Measurements from ENCODE around the gene HSD17B2. TPM values are rescaled to one million over a fixed set of nuclear protein-coding genes. Genes with fewer than 3 reads are reported as not detected.

Gene HSD17B2
- total RNA-seq, 1 experiment from 2014 or later, result 0.55 TPM

DNA sequence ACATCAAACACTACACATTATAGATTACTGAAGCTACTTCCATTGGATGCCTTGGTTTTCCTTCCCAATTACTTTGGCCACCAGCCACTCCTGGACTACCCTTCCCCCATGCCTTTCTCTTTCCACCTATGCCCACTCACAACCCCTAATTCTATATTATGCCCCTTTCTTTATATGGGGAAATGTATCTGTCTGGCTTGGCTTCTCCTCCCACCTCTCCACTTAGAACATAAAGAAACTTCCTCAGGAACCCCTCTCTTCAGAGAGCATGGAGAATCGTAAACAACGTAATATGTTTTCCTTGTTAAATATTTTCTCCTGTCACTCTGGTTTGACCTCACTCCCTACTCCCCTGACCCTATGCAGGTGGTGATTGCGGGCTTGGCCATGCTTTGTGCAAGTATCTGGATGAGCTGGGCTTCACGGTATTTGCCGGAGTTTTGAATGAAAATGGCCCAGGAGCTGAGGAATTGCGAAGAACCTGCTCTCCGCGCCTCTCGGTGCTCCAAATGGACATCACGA lies 32.8 kb downstream of the HSD17B2 start (continued):
- TF ChIP-seq EMX1 (CRISPR knock-in tag; IDR thresholded peaks at IDR 0.05) (no peak), CREM (CRISPR knock-in tag; IDR thresholded peaks at IDR 0.05) (no peak), E2F4 (CRISPR knock-in tag; IDR thresholded peaks at IDR 0.05; ENCODE audit: borderline replicate concordance, low read depth) (no peak)
- TF ChIP-seq, protein P1, sequence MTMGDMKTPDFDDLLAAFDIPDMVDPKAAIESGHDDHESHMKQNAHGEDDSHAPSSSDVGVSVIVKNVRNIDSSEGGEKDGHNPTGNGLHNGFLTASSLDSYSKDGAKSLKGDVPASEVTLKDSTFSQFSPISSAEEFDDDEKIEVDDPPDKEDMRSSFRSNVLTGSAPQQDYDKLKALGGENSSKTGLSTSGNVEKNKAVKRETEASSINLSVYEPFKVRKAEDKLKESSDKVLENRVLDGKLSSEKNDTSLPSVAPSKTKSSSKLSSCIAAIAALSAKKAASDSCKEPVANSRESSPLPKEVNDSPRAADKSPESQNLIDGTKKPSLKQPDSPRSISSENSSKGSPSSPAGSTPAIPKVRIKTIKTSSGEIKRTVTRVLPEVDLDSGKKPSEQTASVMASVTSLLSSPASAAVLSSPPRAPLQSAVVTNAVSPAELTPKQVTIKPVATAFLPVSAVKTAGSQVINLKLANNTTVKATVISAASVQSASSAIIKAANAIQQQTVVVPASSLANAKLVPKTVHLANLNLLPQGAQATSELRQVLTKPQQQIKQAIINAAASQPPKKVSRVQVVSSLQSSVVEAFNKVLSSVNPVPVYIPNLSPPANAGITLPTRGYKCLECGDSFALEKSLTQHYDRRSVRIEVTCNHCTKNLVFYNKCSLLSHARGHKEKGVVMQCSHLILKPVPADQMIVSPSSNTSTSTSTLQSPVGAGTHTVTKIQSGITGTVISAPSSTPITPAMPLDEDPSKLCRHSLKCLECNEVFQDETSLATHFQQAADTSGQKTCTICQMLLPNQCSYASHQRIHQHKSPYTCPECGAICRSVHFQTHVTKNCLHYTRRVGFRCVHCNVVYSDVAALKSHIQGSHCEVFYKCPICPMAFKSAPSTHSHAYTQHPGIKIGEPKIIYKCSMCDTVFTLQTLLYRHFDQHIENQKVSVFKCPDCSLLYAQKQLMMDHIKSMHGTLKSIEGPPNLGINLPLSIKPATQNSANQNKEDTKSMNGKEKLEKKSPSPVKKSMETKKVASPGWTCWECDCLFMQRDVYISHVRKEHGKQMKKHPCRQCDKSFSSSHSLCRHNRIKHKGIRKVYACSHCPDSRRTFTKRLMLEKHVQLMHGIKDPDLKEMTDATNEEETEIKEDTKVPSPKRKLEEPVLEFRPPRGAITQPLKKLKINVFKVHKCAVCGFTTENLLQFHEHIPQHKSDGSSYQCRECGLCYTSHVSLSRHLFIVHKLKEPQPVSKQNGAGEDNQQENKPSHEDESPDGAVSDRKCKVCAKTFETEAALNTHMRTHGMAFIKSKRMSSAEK (CRISPR knock-in tag; IDR thresholded peaks at IDR 0.05; ENCODE audit: borderline replicate concordance), result no peak

DNA sequence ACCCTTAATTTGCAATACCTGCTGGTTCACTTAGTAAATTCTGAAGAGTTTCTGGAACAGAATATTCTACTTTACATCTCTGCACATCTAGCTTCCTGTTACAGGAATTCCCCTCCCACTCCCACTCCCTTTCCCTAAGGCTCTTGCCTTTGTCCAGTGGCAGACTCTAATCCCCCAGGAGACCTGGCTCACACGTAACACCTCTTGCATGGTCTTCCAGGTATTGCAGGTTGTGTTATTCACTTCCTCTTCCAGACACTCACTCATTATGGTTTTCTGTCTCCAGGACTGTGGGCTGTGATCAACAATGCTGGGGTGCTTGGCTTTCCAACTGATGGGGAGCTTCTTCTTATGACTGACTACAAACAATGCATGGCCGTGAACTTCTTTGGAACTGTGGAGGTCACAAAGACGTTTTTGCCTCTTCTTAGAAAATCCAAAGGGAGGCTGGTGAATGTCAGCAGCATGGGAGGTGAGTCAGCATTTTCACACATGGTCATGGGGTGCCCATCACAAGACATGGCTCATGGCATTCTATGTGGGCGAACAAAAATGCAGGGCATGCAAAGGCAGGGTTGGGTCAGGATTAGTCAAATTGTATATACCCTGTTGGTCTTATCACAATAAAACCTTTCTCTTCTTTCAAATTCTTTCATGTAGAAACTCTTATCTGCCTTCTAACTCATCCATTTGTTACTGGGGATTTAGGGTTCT lies 35.8 kb downstream of the HSD17B2 start:
- Mint-ChIP-seq H3K27ac (no peak overlapping the region), H3K4me1 (no peaks in the 10 kb centered on the region), H3K36me3 (no peaks in the 10 kb centered on the region), H3K9me3 (peaks cover 10% of the 10 kb centered on the region), H3K4me3 (no peak overlapping the region), H3K27me3 (ENCODE audit: low read depth) (peaks cover 2% of the 10 kb centered on the region; the same call in 1 of the 2 replicates)
- DNase-seq (ENCODE audit: low spot score), result no peak
- TF ChIP-seq, protein P2, sequence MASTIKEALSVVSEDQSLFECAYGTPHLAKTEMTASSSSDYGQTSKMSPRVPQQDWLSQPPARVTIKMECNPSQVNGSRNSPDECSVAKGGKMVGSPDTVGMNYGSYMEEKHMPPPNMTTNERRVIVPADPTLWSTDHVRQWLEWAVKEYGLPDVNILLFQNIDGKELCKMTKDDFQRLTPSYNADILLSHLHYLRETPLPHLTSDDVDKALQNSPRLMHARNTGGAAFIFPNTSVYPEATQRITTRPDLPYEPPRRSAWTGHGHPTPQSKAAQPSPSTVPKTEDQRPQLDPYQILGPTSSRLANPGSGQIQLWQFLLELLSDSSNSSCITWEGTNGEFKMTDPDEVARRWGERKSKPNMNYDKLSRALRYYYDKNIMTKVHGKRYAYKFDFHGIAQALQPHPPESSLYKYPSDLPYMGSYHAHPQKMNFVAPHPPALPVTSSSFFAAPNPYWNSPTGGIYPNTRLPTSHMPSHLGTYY (CRISPR knock-in tag; IDR thresholded peaks at IDR 0.05), result no peak
- TF ChIP-seq, protein P3, sequence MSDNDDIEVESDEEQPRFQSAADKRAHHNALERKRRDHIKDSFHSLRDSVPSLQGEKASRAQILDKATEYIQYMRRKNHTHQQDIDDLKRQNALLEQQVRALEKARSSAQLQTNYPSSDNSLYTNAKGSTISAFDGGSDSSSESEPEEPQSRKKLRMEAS (CRISPR knock-in tag; IDR thresholded peaks at IDR 0.05), result no peak
- no peak for TF ChIP-seq NR2C2 (CRISPR knock-in tag; IDR thresholded peaks at IDR 0.05)
- TF ChIP-seq ESRRA (CRISPR knock-in tag; IDR thresholded peaks at IDR 0.05; ENCODE audit: borderline replicate concordance), result no peak
- no peak for TF ChIP-seq ELF4 (CRISPR knock-in tag; IDR thresholded peaks at IDR 0.05; ENCODE audit: low read depth)
- TF ChIP-seq, protein P4, sequence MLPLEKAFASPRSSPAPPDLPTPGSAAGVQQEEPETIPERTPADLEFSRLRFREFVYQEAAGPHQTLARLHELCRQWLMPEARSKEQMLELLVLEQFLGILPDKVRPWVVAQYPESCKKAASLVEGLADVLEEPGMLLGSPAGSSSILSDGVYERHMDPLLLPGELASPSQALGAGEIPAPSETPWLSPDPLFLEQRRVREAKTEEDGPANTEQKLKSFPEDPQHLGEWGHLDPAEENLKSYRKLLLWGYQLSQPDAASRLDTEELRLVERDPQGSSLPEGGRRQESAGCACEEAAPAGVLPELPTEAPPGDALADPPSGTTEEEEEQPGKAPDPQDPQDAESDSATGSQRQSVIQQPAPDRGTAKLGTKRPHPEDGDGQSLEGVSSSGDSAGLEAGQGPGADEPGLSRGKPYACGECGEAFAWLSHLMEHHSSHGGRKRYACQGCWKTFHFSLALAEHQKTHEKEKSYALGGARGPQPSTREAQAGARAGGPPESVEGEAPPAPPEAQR (CRISPR knock-in tag; IDR thresholded peaks at IDR 0.05), result no peak
- no peak for TF ChIP-seq JAZF1 (CRISPR knock-in tag; IDR thresholded peaks at IDR 0.05)
- no peak for TF ChIP-seq ZNF425 (CRISPR knock-in tag; conservative IDR thresholded peaks at IDR 0.05)
- no peak for TF ChIP-seq ZNF121 (CRISPR knock-in tag; IDR thresholded peaks at IDR 0.05)
- ChIA-PET POLR2A (no interaction called here), CTCF (no interaction called here)
- no peak for ATAC-seq

Data from WTC11 (cell line).